Measurements from ENCODE around the gene PHLDA2. TPM values are rescaled to one million over a fixed set of nuclear protein-coding genes. Genes with fewer than 3 reads are reported as not detected.

Gene PHLDA2
- total RNA-seq, 4 donors from 2014 or later = 7.0 to 26.4 (median 18.2) TPM

DNA sequence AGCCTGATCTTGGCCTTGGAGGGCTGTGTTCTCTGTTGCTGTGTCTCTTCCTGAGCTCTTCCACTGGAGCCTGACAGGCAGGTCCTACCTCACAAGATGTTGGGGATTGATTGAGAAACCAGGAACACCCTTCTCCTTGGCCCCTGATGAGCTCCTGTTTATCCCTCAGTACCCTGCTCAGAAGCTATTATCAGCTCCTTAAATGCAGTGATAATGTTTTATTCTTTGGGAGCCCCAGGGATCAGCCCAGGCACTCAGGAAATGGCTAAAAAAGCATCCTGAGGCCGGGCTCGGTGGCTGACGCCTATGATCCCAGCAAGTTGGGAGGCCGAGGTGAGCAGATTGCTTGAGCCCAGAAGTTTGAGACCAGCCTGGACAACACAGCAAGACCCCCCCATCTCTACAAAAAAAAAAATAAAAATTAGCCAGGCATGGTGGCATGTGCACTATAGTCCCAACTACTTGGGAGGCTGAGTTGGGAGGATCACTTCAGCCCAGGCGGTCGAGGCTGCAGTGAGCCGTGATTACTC, 4.9 kb upstream of the PHLDA2 start:
- H3K4me1 ChIP-seq = peaks cover 35% of the 10 kb centered on the region
- no peak for DNase-seq (ENCODE audit: low spot score in 2 of 2)
- no peaks in the 10 kb centered on the region for H3K27me3 ChIP-seq
- peaks cover 7% of the 10 kb centered on the region for H3K9me3 ChIP-seq
- whole genome bisulfite sequencing = 86% methylated on average over 7 of the region's 7 CpGs
- TF ChIP-seq EP300 (IDR thresholded peaks at IDR 0.05) = no peak
- no peaks in the 10 kb centered on the region for H3K36me3 ChIP-seq
- H3K4me3 ChIP-seq = no peak overlapping the region
- H3K27ac ChIP-seq = no peak overlapping the region

- Histone ChIP-seq H3K4me3 (no peak overlapping the region), H3K36me3 (no peaks in the 10 kb centered on the region), H3K27ac (peak overlapping the region; percentile 61), H3K4me1 (peaks cover 41% of the 10 kb centered on the region), H3K27me3 (no peaks in the 10 kb centered on the region), H3K9me3 (peaks cover 3% of the 10 kb centered on the region)
- WGBS = 20% methylated on average over 1 of the region's 12 CpGs
- TF ChIP-seq POLR2A (IDR thresholded peaks at IDR 0.05) = peak in 1 of 2 donors; percentile 32
- no peak for TF ChIP-seq POLR2AphosphoS5 (IDR thresholded peaks at IDR 0.05)
- TF ChIP-seq CTCF (IDR thresholded peaks at IDR 0.05) = no peak
- TF ChIP-seq EP300 (IDR thresholded peaks at IDR 0.05) = no peak
- peak; percentile 89 to 91 for DNase-seq (ENCODE audit: low spot score in 2 of 2)
Measured at GRCh38 chr11:2933375-2934020, 4.3 kb upstream of the PHLDA2 start.

DNA sequence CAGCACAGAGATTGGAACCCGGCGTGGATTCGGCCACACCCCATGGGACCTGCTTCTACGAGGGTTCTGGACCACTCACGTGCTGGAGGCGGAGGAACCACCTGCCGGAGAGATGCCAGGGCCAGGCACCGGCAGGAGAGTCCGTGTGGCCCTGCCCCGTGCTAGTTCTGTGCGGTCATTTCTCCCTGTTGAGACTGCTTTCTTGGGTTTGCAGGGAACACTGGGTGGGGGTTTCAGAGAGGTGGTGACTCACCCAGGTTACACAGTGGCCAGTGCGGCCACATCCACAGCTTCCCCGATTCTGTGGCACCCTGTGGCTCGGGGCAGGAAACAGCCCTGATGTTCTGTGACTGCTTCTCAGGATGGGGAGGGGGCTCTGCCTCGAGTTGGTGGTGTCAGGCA, 3.6 kb upstream of the PHLDA2 start:
- H3K4me1 ChIP-seq = peaks cover 47% of the 10 kb centered on the region
- peaks cover 3% of the 10 kb centered on the region for H3K9me3 ChIP-seq
- H3K4me3 ChIP-seq = no peak overlapping the region
- H3K27ac ChIP-seq = peak overlapping the region; percentile 61
- DNase-seq (ENCODE audit: low spot score in 2 of 2) = peak in 1 of 2 donors; percentile 68
- TF ChIP-seq EP300 (IDR thresholded peaks at IDR 0.05) (no peak), CTCF (IDR thresholded peaks at IDR 0.05) (no peak), POLR2A (IDR thresholded peaks at IDR 0.05) (no peak), POLR2AphosphoS5 (IDR thresholded peaks at IDR 0.05) (no peak)
- H3K27me3 ChIP-seq = no peaks in the 10 kb centered on the region
- WGBS = 61% methylated on average over 2 of the region's 15 CpGs
- H3K36me3 ChIP-seq = no peaks in the 10 kb centered on the region

DNA sequence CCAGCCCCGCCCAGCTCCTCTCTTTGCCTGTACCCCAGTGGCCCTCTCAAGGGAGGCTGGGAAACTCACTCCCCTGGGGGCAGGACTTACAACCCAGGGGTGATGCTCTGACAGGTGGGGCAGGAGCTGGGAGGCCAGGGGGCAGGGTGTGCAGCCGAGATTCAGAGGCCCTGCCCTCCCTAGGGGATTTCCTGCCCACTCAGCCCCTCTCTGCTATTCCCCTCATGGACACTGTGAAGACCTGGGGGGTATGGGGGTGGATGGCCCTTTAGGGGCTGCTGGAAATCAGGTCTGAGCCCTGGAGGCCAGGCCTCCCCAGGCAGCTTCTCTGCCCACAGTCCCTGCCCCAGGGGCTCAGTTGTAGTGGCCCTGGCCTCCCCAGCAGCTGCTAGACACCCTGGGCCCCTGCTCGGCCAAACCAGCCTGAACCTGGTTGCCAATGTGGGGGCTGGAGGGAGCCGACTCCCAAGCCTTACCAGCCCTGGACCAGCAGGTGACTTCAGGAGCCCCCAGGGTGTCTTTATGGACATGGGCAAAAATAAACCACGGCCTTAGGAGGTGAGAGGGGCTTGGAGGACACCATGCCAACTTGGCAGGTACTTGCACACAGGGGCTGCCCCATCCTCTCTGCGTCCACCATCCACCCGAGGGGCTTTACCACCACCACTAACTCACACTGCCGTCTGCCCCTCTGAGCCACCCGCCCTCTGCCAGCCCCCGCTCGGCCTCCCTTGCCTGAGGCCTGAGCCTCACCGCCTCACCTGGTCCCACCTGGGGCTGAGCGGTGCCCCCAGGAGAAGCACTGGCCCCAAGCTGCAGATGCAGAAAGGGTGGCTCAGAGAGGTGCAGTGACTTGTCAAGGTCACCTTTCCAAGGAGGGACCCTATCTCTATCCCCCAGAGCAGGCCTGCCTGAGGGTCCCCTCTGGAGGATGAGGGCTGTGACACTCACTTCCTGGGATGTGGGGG, 2.8 kb upstream of the PHLDA2 start:
- peaks cover 50% of the 10 kb centered on the region for H3K4me1 ChIP-seq
- TF ChIP-seq EP300 (IDR thresholded peaks at IDR 0.05) = no peak
- no peak for TF ChIP-seq POLR2AphosphoS5 (IDR thresholded peaks at IDR 0.05)
- TF ChIP-seq CTCF (IDR thresholded peaks at IDR 0.05) = no peak
- no peak for TF ChIP-seq POLR2A (IDR thresholded peaks at IDR 0.05)
- no peaks in the 10 kb centered on the region for H3K27me3 ChIP-seq
- DNase-seq (ENCODE audit: low spot score in 2 of 2) = peak in 1 of 2 donors; percentile 70
- H3K36me3 ChIP-seq = no peaks in the 10 kb centered on the region
- H3K4me3 ChIP-seq = no peak overlapping the region
- H3K27ac ChIP-seq = peak overlapping the region; percentile 16
- WGBS = 68% methylated on average over 12 of the region's 13 CpGs
- H3K9me3 ChIP-seq = no peaks in the 10 kb centered on the region

GRCh38 chr11:2931420-2931746, 2.2 kb upstream of the PHLDA2 start:
- no peak overlapping the region for H3K4me3 ChIP-seq
- no peaks in the 10 kb centered on the region for H3K27me3 ChIP-seq
- no peak for DNase-seq (ENCODE audit: low spot score in 2 of 2)
- no peak overlapping the region for H3K27ac ChIP-seq
- no peaks in the 10 kb centered on the region for H3K36me3 ChIP-seq
- H3K4me1 ChIP-seq = peaks cover 50% of the 10 kb centered on the region
- H3K9me3 ChIP-seq = no peaks in the 10 kb centered on the region
- TF ChIP-seq EP300 (IDR thresholded peaks at IDR 0.05) (no peak), POLR2A (IDR thresholded peaks at IDR 0.05) (no peak), CTCF (IDR thresholded peaks at IDR 0.05) (no peak), POLR2AphosphoS5 (IDR thresholded peaks at IDR 0.05) (no peak)
- 75% methylated on average over 4 of the region's 4 CpGs for WGBS

All from suprapubic skin (tissue), 4 donors.